Posterior cingulate gyrus (tissue), 11 donors: ENCODE measurements around the gene FHIT.

ENCODE experiments used
- DNase-seq, 10 donors: peaks; one replicate each; pipeline versions ENCODE4 v3.0.0 to v3.0.0-alpha.2; 2020 to 2021; ENCODE audit warnings: mixed read lengths in 3 of 10
- intact Hi-C: fragments of 100-400 bp; cut with DNase I; formaldehyde crosslinking; loops from one replicate; pipeline ENCODE4 v1.15.1; 2023

FHIT gene

GRCh38 chr3:60277361-60277800, 973.9 kb downstream of the FHIT start:
- no peak for DNase-seq
- intact Hi-C loops: no loop called here

- intact Hi-C loops: no loop called here
- no peak for DNase-seq
Measured at GRCh38 chr3:60276615-60277014, 974.6 kb downstream of the FHIT start.

DNA sequence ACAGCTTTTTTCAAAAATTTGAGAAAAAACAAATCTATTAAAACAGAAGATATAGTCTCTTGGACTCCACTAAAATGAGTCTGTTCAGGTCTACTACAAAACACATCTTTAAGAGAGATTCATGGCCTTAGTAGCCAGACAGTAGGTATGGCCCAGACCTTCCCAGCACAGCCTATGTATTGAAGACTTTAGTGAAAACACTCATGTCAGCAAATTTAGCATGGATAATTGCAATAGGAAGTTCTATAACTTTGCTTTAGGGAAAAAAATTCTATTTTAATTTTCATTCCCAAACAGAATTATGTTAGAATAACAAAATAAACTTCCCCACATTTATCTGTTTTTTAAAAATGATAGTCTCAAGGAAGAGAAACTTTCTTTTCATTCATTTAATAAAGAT, 976.6 kb downstream of the FHIT start:
- intact Hi-C loops: no loop called here
- DNase-seq: no peak

- DNase-seq: no peak
- intact Hi-C loops: no loop called here
Measured at GRCh38 chr3:60274098-60274497, 977.2 kb downstream of the FHIT start.

DNA sequence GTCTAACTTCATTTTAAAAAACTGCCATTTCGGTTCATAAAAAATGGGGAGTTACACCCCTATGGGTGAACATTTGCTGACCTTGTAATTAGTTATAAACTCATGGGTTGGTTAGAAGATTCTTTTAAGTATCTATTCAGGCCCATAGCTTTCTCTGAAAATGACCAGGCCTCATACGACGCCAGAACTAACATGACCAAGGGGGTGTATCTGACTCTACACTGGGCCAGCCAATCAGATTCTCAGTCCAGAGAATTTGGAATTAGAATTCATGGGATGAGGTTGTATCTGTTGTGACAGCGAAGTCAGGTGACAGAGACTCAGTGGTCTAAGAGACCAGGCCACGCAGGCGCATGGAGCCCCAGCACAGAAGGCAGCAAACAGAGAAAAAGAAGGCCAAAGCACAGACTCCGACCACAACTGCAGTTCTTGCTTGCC, 981.4 kb downstream of the FHIT start:
- intact Hi-C loops: no loop called here
- no peak for DNase-seq

- intact Hi-C loops: no loop called here
Measured at GRCh38 chr3:60269377-60269776, 981.9 kb downstream of the FHIT start.

DNA sequence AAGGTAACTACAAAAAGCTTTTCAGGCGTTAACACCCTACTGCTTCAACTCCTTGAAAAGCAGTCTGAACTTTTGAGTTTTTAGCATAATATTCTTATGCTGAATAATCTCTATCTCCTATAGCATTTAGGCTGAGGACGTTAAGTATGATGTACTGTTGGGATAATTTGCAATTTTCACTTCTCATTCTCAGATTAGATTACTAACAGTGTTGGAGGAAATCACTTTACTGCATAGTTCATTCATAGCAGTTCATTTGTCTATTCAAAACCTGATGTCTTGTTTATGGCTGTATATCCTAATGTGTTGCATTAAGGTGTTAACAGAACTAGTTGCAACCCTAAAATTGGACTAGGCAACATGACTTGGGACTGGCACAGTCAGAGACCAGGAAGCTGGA, 983.1 kb downstream of the FHIT start:
- intact Hi-C loops: no loop called here

More at GRCh38 chr3:60269377-60269776, 981.9 kb downstream of the FHIT start:
- no peak for DNase-seq

DNA sequence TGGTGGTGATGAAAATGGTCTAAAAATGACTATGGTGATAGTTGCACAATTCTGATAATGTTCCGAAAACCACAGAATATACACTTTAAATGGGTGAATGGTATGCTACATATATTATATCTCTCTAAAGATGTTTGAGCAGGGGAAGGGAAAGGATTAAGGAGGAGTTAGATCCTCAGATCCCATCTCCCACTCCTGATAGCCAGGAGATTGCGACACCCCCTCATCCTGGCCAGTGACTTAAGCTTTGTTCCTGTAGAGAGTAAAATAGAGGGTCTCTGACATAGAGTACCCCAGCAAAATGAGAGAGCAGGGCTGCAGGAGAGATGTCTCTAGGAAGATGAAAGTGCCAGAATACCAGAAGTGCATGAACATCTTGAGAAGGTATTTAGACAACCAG, 984.8 kb downstream of the FHIT start:
- intact Hi-C loops: no loop called here
- DNase-seq: no peak

More for the DNA sequence above, 983.1 kb downstream of the FHIT start:
- no peak for DNase-seq

- intact Hi-C loops: no loop called here
- no peak for DNase-seq
Measured at GRCh38 chr3:60263191-60263590, 988.1 kb downstream of the FHIT start.

DNA sequence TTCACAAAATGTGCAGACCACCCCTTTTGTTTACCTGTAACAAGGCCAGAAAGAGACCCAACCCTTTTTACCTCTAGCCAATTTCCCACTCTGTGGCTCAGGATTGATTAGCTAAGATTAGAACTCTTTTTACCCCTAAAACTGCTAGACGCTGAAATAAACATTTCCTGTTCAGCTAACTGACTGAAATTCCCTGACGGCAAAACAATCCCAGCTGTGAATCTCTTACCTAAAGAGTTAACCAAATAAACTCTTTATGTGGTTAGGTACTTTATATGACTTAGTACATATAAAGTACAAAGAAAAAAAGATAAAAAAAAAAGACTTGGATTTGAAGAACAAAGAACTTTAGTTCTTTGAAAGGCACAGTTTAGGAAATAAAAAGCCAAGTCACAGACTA, 988.7 kb downstream of the FHIT start:
- no peak for DNase-seq
- intact Hi-C loops: no loop called here

DNA sequence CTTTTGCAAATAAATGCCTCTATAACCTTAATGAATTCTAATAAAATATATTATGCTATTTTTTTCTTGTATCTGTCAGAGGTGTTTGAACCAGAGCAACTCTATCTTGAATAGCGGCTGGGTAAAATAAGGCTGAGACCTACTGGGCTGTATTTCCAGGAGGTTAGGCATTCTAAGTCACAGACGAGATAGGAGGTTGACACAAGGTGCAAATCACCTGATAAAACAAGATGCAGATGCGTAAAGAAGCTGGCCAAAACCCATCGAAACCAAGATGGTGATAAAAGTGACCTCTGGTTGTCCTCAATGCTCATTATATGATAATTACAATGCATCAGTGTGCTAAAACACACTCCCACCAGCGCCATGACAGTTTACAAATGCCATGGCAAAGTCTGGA, 990.7 kb downstream of the FHIT start:
- no peak for DNase-seq
- intact Hi-C loops: no loop called here

GRCh38 chr3:60250810-60251209, 1000.4 kb downstream of the FHIT start:
- DNase-seq: no peak
- intact Hi-C loops: no loop called here

GRCh38 chr3:60250206-60250605, 1001.0 kb downstream of the FHIT start:
- intact Hi-C loops: no loop called here
- no peak for DNase-seq

DNA sequence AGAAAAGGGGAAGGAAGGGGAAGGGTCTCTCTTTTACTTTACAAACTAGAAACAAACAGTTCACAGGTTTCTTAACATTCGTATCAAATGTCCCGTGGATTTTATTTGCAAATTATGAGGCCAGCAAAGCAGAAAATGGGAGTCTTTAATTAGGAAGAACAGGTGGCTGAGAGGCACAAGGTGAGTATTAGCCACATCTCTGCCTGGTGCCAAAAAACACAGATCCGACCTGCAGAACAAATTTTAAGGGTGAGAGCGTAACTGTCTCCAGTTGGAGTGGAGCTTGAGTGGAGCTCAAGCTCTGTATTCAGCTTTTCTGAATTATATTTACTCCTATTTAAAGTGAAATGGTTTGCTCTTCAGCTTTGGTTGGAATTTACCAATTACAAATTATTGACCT, 1004.9 kb downstream of the FHIT start:
- intact Hi-C loops: no loop called here

GRCh38 chr3:60243456-60243855, 1007.8 kb downstream of the FHIT start:
- DNase-seq: no peak
- intact Hi-C loops: no loop called here

More for the DNA sequence above, 1004.9 kb downstream of the FHIT start:
- no peak for DNase-seq

GRCh38 chr3:60240492-60240891, 1010.8 kb downstream of the FHIT start:
- intact Hi-C loops: no loop called here
- DNase-seq: no peak

DNA sequence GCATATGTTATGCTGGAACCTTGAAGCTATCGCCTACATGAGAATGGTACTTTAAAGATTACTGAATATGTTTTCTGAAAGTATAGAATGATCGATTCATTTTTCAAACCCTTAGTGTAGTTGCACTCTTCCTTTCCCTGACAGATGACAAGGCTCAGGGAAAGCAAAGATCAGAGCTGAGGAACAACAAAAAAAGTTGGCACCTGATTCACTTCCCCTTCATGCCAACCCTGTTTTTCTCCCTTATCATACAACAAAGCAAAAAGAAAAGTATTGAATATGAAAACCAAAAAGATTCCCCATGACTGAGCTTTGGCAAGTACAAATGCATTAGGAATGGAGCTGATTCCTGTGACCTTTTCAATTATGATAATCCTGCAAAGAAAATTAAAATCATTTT, 1012.7 kb downstream of the FHIT start:
- intact Hi-C loops: no loop called here
- no peak for DNase-seq

GRCh38 chr3:60229502-60229901, 1021.8 kb downstream of the FHIT start:
- intact Hi-C loops: no loop called here
- no peak for DNase-seq

DNA sequence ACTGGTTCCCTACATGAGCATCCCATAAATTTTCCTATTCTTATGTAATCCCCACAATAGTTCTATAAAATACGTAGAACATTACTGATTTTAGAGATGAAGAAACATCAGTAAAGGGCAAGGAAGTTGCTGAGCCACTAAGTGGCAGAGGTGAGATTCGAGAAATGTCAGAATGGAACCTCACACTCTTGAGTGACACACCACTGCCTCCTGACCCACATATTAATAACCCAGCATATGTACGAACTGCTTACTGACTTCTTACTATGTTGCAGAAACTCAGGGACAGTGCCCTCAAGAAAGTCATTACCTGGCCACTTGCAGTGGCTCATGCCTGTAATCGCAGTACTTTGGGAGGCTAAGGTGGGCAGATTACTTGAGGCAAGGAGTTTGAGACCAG, 1022.4 kb downstream of the FHIT start:
- DNase-seq: no peak
- intact Hi-C loops: no loop called here

GRCh38 chr3:60226912-60227311, 1024.3 kb downstream of the FHIT start:
- DNase-seq: no peak
- intact Hi-C loops: no loop called here

DNA sequence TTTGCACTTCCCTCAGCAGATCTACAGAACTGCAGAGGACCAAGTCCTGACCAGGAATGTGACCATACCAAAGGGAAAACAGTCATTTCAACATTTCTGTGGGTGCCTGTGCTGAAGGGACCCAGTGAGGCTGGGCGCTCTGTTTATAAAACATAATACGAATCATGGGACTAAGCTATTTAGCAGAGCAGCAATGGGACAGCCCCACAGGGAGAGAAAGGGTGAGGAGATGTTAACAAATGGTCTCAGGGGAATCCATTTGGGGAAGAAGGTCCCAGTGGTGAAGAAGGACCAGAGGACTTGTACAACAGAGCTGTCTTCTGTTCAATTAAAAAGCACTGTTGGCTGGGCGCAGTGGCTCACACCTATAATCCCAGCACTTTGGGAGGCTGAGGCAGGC, 1025.4 kb downstream of the FHIT start:
- DNase-seq: no peak
- intact Hi-C loops: no loop called here

- intact Hi-C loops: no loop called here
- DNase-seq: no peak
Measured at GRCh38 chr3:60220768-60221167, 1030.5 kb downstream of the FHIT start.

GRCh38 chr3:60219501-60219900, 1031.8 kb downstream of the FHIT start:
- intact Hi-C loops: no loop called here
- no peak for DNase-seq
